GM21737 (cell line): Measurements from ENCODE around the gene UMAD1.

ENCODE experiments used
- ATAC-seq: cut with Tn5 transposase; IDR thresholded peaks from one replicate; pipeline ENCODE4 v1.9.1; 2021; ENCODE audit warnings: mild to moderate bottlenecking, moderate library complexity; ENCODE audit not compliant: unreplicated experiment

The UMAD1 gene

DNA sequence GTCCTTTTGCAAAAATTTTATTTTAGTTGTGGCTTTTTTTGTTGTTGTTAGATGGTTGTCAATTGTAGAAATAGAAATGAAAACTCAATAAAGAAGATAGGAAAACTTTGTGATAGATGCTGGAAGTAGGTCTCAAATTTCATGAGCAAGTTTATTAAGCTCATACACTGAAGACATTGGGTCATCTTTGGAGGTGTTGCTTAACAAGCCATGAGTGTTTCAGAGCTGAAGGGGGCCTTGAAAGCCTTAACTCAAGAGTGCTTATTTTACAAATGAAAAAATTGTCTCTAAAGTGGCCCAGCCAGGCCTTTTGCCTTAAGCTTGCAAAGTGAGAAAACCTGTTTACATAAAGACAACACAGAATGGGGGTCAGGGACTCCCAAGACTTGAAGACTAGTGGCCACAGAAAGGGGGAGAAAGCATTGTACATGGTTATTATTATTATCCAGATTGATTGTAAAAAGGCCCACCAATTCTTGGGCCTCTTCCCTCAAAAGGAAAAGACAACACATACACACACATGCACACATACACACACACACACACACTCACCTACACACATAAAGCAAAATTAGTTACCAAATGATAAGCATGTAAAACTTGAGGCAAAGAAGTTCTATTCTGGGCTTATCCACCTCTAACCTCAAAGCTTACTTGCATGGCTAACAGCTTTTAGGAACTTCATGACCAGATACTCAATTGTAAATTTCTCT lies 278.3 kb downstream of the UMAD1 start:
- ATAC-seq: no peak

DNA sequence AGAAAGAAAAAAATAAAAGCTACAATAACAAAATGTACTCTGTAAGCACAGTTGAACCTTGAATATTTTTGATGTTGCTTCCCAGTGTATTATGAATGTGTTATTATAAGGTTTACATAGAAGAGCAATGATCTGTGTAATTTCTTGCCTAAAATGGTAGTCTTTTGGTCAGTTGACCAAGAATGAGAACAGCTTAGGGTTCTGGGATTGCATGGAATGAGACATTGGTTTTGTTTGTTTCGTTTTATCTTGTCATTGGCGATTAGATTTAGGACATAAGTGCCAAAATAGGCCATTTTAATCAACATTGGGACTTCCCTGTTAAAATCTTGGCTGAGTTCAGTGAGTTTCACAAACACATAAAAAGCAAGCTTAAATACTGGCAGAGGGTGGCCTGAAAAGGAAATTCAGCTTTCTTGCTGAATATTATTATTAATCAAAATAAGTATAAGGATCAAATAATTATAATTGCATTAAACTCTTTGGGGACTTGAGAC lies 278.9 kb downstream of the UMAD1 start:
- no peak for ATAC-seq

- no peak for ATAC-seq
Observed at GRCh38 chr7:7920056-7920455, 279.5 kb downstream of the UMAD1 start.

GRCh38 chr7:7920481-7920880 lies 279.9 kb downstream of the UMAD1 start:
- peak; percentile 97 for ATAC-seq

DNA sequence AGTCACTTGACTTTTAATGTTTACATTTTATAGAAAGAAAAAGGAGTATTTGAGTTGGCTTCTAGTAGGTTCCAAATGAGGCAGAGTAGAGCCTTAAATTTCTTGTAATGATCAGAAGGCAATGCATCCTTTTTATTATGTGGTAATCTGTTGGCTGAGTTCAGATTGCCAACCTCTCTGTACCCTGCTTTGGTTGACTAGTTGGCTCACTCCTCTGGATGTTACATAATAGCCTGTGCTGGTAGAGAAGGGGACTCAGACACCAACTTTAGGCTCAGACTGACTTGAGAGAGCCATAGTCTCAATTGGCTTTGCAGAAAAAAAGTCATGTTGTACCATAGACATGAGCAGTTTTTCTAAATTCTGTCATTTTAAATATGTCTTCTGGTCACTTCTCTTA lies 281.3 kb downstream of the UMAD1 start:
- ATAC-seq: no peak

GRCh38 chr7:7922684-7923385 lies 282.3 kb downstream of the UMAD1 start:
- no peak for ATAC-seq

DNA sequence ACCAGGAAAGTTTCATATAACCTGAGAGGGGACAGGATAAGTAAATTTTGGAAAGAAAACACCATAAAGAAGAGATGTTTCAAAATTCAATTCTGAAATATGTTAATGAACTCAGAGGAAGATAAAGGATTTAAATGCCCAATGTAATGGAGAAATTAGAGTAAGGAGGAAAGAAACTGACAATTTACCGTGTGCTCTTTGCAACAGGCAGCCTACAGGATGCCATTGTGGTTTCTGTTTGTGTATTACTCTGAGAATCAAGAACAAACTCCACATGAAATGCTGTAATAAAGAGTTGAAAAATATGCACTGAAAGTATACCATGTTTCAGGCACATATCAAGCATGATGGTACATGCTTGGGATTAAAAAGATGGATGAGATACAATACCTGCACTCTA lies 283.3 kb downstream of the UMAD1 start:
- no peak for ATAC-seq

GRCh38 chr7:7924303-7924702 lies 283.8 kb downstream of the UMAD1 start:
- ATAC-seq: no peak
